GM18505 (cell line): ENCODE data around the gene C1orf53.
"Not testable (repeated sequence)": the region's sequence is repeated elsewhere in the genome, so short reads cannot be mapped to it uniquely, and the experiment has no call there.

Source experiments
- ATAC-seq: cut with Tn5 transposase; IDR thresholded peaks from one replicate; pipeline ENCODE4 v1.9.1; 2021; ENCODE audit not compliant: unreplicated experiment
- POLR2A ChIP-seq: IDR thresholded peaks from 4 replicates; pipeline ENCODE4 v1.6.1; 2011; ENCODE audit warnings: borderline replicate concordance; ENCODE audit not compliant: insufficient read depth, insufficient read length; ENCODE audit errors: extremely low read depth

C1orf53 gene

GRCh38 chr1:197922070-197922390, 19.6 kb downstream of the C1orf53 start:
- no peak for ATAC-seq

DNA sequence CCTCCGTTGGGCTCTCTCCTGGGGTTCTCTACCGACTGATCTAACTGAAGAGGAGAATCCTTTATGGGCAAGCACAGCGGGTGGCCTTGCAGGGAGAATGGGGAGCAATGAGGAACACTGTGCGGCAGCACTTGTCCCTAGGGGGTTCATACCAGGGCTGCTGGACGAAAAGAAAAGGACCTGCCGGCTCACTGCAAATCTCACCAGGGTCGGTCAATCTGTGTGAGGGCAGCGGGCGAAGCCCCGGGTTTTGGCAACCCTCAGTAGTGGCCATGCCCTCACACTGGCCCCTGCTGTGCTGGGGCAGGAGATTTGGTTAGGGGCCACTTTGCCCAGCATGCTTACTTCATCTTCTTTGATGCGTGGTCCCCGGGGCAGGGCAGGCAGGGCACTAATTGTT, 20.6 kb downstream of the C1orf53 start:
- ATAC-seq = no peak
- TF ChIP-seq POLR2A = no peak

More at GRCh38 chr1:197922070-197922390, 19.6 kb downstream of the C1orf53 start:
- no peak for TF ChIP-seq POLR2A

DNA sequence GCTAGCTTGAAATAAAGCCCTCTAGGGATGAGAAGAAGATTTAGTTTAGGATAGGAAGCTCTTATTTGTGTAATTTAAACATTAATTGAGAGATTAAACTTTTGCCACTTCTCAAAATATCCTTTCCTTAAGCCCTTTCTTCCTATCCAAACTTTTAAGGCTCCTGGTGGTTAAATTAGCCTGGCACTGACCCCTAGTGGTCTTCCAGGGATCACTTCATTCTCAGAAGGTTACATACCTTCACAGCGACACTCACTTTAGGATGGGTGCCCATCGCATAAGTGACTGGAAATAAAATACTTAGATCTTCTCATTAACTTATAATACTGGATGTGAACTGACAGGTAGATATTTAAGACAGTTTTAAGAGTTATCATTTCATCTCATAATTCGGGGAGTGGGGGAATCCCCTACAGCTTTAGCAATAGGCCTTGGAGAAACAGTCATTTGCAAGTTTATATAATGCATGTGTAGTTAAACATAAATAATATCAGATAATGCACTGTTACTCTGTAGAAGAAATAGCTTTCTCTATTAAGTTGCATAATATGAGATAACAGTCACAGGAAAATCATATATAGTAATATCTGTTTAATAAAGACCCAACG, 22.2 kb downstream of the C1orf53 start:
- no peak for TF ChIP-seq POLR2A
- no peak for ATAC-seq

DNA sequence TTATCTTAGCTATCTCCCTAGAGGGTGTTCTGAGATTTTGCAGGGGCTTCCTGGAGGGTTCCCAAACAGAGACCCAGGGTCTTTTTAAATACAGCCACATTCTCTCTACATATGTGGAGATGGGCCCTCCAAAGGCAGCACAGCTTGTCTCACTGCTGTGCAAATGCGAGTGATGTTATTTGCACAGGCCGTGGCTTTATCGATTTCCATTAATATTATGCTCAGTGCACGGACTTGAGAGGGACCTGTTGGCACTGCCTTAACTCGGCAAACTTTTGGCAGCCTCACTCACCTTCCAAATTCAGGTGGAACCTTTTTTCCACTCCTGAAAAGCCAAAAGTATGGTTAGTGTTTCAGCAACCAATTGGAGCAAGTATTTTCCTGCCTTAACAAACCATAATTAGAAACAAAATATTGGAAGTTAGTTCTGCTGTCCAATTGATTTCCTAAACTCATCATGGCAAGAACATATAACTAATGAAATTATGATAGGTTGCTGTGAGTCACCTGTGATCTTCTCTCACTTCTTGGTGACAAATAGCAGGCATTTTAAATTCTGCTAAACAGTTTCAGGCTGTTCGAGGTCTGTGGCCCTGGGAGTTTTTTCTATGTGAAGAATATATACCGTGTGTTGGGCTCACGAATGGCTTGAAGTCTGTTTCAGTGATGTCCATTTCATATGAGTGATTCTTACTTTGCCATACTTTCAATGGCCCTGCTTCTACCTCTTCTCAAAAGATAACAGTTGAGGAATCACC, 25.7 kb downstream of the C1orf53 start:
- no peak for ATAC-seq
- no peak for TF ChIP-seq POLR2A

- ATAC-seq = no peak
- no peak for TF ChIP-seq POLR2A
These were observed 26.5 kb downstream of the C1orf53 start for GRCh38 chr1:197928849-197929336.

- no peak for TF ChIP-seq POLR2A
- no peak for ATAC-seq
These were observed 30.6 kb downstream of the C1orf53 start for GRCh38 chr1:197933016-197933415.

DNA sequence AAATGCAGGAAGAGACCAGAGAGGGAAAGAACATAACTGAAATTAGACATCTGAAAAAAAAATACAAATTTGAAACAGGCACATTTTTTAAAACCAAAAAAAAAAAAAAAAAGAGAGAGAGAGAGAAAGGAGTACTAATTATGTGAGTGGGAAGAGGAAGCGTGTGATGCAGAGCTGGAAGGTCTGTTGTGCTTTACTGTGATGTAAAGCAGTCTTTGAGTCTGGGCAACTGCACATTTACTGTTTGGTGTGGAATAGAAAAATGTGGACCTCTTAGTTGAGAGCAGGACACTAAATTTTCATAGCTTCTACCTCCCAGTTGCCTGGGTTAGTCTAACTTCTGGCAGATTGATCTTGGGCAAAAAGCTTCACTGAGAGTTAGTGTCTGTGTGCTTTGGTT, 31.2 kb downstream of the C1orf53 start:
- no peak for TF ChIP-seq POLR2A
- no peak for ATAC-seq

- TF ChIP-seq POLR2A = no peak
- ATAC-seq = no peak
These were observed 35.0 kb downstream of the C1orf53 start for GRCh38 chr1:197937381-197937780.

DNA sequence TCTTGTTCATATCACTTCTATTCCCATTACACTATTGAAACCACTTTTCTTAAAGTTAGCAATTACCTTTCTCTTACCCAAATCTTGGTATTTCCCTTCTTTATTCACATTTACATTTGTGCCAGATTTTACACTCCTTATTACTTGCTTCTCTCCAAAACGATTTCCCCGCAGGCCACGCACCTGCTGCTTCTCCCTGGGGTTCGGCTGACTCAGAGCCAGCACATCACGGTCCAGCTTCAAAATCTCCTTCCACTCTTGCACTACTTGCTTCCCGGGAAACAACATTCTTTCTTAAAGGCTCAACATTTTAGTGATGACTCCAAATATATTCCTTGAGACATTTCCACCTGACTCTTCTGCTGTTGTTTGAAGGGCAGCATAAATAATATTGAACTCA, 35.5 kb downstream of the C1orf53 start:
- no peak for TF ChIP-seq POLR2A
- no peak for ATAC-seq

DNA sequence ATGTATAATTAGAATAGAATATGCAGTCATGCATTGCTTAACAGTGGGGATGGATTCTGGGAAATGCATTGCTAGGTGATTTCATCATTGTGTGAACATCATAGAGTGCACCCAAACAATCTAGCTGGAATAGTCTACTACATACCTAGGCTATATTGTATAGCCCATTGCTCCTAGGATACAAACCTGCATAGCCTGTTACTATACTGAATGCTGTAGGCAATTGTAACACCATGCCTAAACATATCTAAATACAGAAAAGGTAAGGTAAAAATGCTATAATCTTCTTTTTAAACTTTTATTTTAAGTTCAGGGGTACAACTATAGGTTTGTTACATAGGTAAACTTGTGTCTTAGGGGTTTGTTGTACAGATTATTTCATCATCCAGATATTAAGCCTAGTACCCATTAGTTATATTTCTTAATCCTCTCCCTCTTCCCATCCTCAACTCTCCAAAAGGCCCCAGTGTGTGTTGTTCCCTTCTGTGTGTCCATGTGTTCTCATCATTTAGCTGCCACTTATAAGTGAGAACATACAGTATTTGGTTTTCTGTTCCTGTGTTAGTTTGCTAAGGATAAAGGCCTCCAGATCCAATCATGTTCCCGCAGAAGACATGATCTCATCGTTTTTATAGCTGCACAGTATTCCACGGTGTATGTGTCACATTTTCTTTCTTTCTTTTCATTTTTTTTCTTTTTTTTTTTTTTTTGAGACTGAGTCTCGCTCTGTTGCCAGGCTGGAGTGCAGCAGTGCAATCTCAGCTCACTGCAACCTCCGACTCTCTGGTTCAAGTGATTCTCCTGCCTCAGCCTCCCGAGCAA, 36.9 kb downstream of the C1orf53 start:
- not testable (repeated sequence) for ATAC-seq

GRCh38 chr1:197942042-197942441, 39.6 kb downstream of the C1orf53 start:
- ATAC-seq = no peak
- no peak for TF ChIP-seq POLR2A

DNA sequence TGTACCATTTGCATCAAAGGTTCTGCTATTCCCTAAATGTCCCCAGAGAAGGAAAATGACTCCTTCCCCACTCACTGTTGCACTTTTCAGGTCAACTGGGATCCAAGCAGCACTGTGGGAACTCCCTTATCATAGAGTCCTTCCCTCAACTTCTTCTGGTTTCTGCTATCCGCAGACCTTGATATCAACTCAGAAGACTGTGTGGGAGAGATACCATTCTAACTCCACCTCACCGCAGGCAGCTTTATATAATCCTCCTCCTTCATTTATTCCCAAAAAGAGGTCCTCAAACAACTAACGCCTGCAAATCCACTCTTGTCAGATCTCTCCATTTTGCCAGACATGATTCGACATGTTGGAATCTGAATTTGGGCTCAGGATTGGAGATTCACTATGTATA, 42.1 kb downstream of the C1orf53 start:
- ATAC-seq = no peak

GRCh38 chr1:197948926-197949899, 46.8 kb downstream of the C1orf53 start:
- ATAC-seq = no peak

More for the DNA sequence above, 42.1 kb downstream of the C1orf53 start:
- TF ChIP-seq POLR2A = no peak

More at GRCh38 chr1:197948926-197949899, 46.8 kb downstream of the C1orf53 start:
- no peak for TF ChIP-seq POLR2A
